Kidney (tissue), 14 donors: ENCODE measurements around the gene CDH13. TPM values are rescaled to one million over a fixed set of nuclear protein-coding genes. Genes with fewer than 3 reads are reported as not detected.

Source experiments
- DNase-seq, 5 donors: peaks; one replicate each; pipeline ENCODE4 v3.0.0-alpha.2; 2013 to 2020
- FAIRE-seq: peaks from 2 replicates; lab custom pipeline; 2012; peaks lifted over from hg19 to GRCh38; lab: Jason Lieb, UNC
- H3K27ac ChIP-seq, 2 donors: one replicate each; pipeline ENCODE4 v1.7.0; 2013; ENCODE audit warnings: low read depth in 2 of 2, low read length in 2 of 2, inconsistent platforms in 1 of 2
- H3K27me3 ChIP-seq: one replicate; pipeline ENCODE4 v1.7.1; 2013; ENCODE audit warnings: low read length, inconsistent platforms; ENCODE audit not compliant: control insufficient read depth, insufficient read depth
- H3K36me3 ChIP-seq, 3 donors: one replicate each; pipeline versions ENCODE4 v1.7.0 to v1.7.1; 2013; ENCODE audit warnings: low read length in 3 of 3, control low read depth in 1 of 3, inconsistent platforms in 1 of 3; ENCODE audit not compliant: insufficient read depth in 3 of 3, control insufficient read depth in 2 of 3
- H3K4me1 ChIP-seq, 3 donors: one replicate each; pipeline versions ENCODE4 v1.7.0 to v1.7.1; 2013; ENCODE audit warnings: low read length in 3 of 3, inconsistent platforms in 1 of 3, low read depth in 1 of 3; ENCODE audit not compliant: control insufficient read depth in 2 of 3, insufficient read depth in 2 of 3
- H3K4me3 ChIP-seq, 3 donors: one replicate each; pipeline versions ENCODE4 v1.7.0 to v1.8.1; 2013; ENCODE audit warnings: low read length in 3 of 3, control low read depth in 1 of 3, inconsistent platforms in 1 of 3
- H3K9ac ChIP-seq, 3 donors: one replicate each; pipeline versions ENCODE4 v1.7.0 to v1.7.1; 2013; ENCODE audit warnings: low read length in 3 of 3, control low read depth in 1 of 3, inconsistent platforms in 1 of 3
- H3K9me3 ChIP-seq, 3 donors: one replicate each; pipeline versions ENCODE4 v1.7.0 to v1.7.1; 2013; ENCODE audit warnings: low read length in 3 of 3, control low read depth in 1 of 3, inconsistent platforms in 1 of 3; ENCODE audit not compliant: control insufficient read depth in 2 of 3, insufficient read depth in 1 of 3
- intact Hi-C: fragments of 100-400 bp; cut with DNase I; formaldehyde crosslinking; loops from one replicate; pipeline ENCODE4 v1.11.1; 2022
- polyA plus RNA-seq: library from polyadenylated mRNA; stranded (reverse); fragments of 350-450 nt; fragmentation: Illumina TruSeq; extraction: RNeasy Lipid Tissue Mini Kit (QIAGEN cat#74804); gene quantifications from one replicate; pipeline ENCODE4 v1.2.3, GENCODE V29; 2014; ENCODE audit warnings: low read depth, low replicate concordance; ENCODE audit not compliant: insufficient read depth
- total RNA-seq: library from RNA; stranded (reverse); fragmentation: NEBNext Ultra II Directional; extraction: Animal tissue kit (Norgen Biotek cat#: 25700); gene quantifications from one replicate; pipeline ENCODE4 v1.2.1, GENCODE V29; 2021
- TF ChIP-seq, protein P1 (sequence below): IDR thresholded peaks from 3 replicates; pipeline ENCODE4 v1.5.1; 2012; ENCODE audit warnings: mild to moderate bottlenecking, moderate library complexity, borderline replicate concordance; ENCODE audit not compliant: insufficient read depth; ENCODE audit errors: extremely low read depth
- donor health status: control.
- donor health status: control.
- donor health status: control.
- donor health status: control.
- donor health status: control.
- donor health status: DM: yes; HTN: yes; CAD: no.
- donor health status: Normal renal cell carcinoma (clear cell type).

CDH13 gene
- total and polyA plus RNA-seq, 2 donors from 2014 or later: 4.8 to 13.8 TPM

GRCh38 chr16:83722456-83723183, 1095.9 kb downstream of the CDH13 start:
- intact Hi-C loops: no loop called here
- no peak overlapping the region for H3K9ac ChIP-seq
- TF ChIP-seq, protein P1, sequence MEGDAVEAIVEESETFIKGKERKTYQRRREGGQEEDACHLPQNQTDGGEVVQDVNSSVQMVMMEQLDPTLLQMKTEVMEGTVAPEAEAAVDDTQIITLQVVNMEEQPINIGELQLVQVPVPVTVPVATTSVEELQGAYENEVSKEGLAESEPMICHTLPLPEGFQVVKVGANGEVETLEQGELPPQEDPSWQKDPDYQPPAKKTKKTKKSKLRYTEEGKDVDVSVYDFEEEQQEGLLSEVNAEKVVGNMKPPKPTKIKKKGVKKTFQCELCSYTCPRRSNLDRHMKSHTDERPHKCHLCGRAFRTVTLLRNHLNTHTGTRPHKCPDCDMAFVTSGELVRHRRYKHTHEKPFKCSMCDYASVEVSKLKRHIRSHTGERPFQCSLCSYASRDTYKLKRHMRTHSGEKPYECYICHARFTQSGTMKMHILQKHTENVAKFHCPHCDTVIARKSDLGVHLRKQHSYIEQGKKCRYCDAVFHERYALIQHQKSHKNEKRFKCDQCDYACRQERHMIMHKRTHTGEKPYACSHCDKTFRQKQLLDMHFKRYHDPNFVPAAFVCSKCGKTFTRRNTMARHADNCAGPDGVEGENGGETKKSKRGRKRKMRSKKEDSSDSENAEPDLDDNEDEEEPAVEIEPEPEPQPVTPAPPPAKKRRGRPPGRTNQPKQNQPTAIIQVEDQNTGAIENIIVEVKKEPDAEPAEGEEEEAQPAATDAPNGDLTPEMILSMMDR: no peak
- H3K27me3 ChIP-seq: no peaks in the 10 kb centered on the region
- DNase-seq (no peak), FAIRE-seq (no peak)
- H3K9me3 ChIP-seq: no peaks in the 10 kb centered on the region
- H3K36me3 ChIP-seq: no peaks in the 10 kb centered on the region
- H3K4me3 ChIP-seq: no peak overlapping the region
- no peak overlapping the region for H3K27ac ChIP-seq
- no peaks in the 10 kb centered on the region for H3K4me1 ChIP-seq

DNA sequence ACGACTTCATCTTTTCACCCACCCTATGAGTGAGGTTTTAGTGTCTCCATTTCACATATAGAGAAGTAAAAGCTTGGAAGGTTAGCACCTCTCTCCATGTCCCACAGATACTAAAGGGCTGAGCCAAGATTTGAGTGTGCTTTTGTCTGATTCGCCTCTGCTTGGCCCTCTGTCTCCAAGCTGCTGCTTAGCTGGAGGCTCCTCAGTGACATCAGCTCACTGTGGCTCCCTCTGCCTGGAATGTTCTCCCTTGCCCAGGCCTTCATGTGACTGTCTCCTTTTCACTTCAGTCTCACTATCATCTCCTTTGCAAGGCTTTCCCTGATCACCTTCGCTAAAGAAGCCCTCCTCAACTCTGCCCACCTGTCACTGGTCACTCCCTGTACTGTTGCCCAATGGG, 1096.5 kb downstream of the CDH13 start:
- H3K4me3 ChIP-seq: no peak overlapping the region
- H3K36me3 ChIP-seq: no peaks in the 10 kb centered on the region
- no peaks in the 10 kb centered on the region for H3K4me1 ChIP-seq
- intact Hi-C loops: no loop called here
- TF ChIP-seq, protein P1: no peak
- no peak for DNase-seq
- no peaks in the 10 kb centered on the region for H3K27me3 ChIP-seq
- no peak for FAIRE-seq
- H3K27ac ChIP-seq: no peak overlapping the region
- H3K9me3 ChIP-seq: no peaks in the 10 kb centered on the region
- H3K9ac ChIP-seq: no peak overlapping the region

DNA sequence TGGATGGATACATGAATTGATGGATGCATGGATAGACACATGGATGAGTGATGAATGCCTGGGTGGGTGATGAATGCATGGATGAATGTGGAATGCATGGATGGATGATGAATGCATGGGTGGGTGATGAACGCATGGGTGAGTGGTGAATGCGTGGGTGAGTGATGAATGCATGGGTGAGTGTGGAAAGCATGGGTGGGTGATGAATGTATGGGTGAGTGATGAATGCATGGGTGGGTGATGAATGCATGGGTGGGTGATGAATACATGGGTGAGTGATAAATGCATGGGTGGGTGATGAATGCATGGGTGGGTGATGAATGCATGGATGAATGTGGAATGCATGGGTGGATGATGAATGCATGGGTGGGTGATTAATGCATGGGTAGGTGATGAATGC, 1097.1 kb downstream of the CDH13 start:
- Histone ChIP-seq H3K27me3 (no peaks in the 10 kb centered on the region), H3K27ac (no peak overlapping the region), H3K9ac (no peak overlapping the region), H3K9me3 (peaks cover 0 to 4% (median 0%) of the 10 kb centered on the region in 3 donors), H3K4me3 (no peak overlapping the region), H3K36me3 (no peaks in the 10 kb centered on the region), H3K4me1 (no peaks in the 10 kb centered on the region)
- DNase-seq (no peak), FAIRE-seq (no peak)
- intact Hi-C loops: no loop called here
- TF ChIP-seq, protein P1: no peak
